Measurements from ENCODE around the gene DNAH14. TPM values are rescaled to one million over a fixed set of nuclear protein-coding genes. Genes with fewer than 3 reads are reported as not detected.

The DNAH14 gene
- total and polyA plus RNA-seq, 7 donors: 0.07 to 1.8 (median 0.82) TPM; not detected in 2

GRCh38 chr1:225389843-225390242 is 460.4 kb downstream of the DNAH14 start:
- DNase-seq: no peak
- ATAC-seq: no peak
- intact Hi-C loops (cut with DNase I): no loop called here

GRCh38 chr1:225396357-225396756 is 466.9 kb downstream of the DNAH14 start:
- H3K36me3 ChIP-seq (ENCODE audit: insufficient read depth in 1 of 2, low read depth in 1 of 2): peaks cover 0 to 26% of the 10 kb centered on the region in 2 donors
- 92 to 95% (median 93%) methylated on average over 2 of the region's 2 CpGs for WGBS, 3 donors

More at GRCh38 chr1:225389843-225390242, 460.4 kb downstream of the DNAH14 start:
- H3K27me3 ChIP-seq (ENCODE audit: insufficient read depth in 3 of 3, low read length in 2 of 3): no peaks in the 10 kb centered on the region
- no peaks in the 10 kb centered on the region for H3K4me1 ChIP-seq
- no peak overlapping the region for H3K27ac ChIP-seq
- WGBS, 3 donors: 81 to 86% (median 82%) methylated on average over 4 of the region's 4 CpGs
- no peaks in the 10 kb centered on the region for H3K9me3 ChIP-seq
- no peak overlapping the region for H3K4me3 ChIP-seq
- no peaks in the 10 kb centered on the region for H3K36me3 ChIP-seq (ENCODE audit: insufficient read depth in 1 of 2, low read depth in 1 of 2)
- TF ChIP-seq CTCF (IDR thresholded peaks at IDR 0.05): no peak

GRCh38 chr1:225400968-225401367 is 471.5 kb downstream of the DNAH14 start:
- DNase-seq (no peak), ATAC-seq (no peak)
- peaks cover 0 to 71% of the 10 kb centered on the region in 2 donors for H3K36me3 ChIP-seq (ENCODE audit: insufficient read depth in 1 of 2, low read depth in 1 of 2)
- no peaks in the 10 kb centered on the region for H3K9me3 ChIP-seq
- 90 to 93% (median 91%) methylated on average over 5 of the region's 5 CpGs for WGBS, 3 donors
- H3K27ac ChIP-seq: no peak overlapping the region
- TF ChIP-seq CTCF (IDR thresholded peaks at IDR 0.05): no peak
- no peak overlapping the region for H3K4me3 ChIP-seq
- no peaks in the 10 kb centered on the region for H3K27me3 ChIP-seq (ENCODE audit: insufficient read depth in 3 of 3, low read length in 2 of 3)
- no peaks in the 10 kb centered on the region for H3K4me1 ChIP-seq
- intact Hi-C loops (cut with DNase I): no loop called here

More at GRCh38 chr1:225396357-225396756, 466.9 kb downstream of the DNAH14 start:
- no peak overlapping the region for H3K4me3 ChIP-seq
- ATAC-seq (no peak), DNase-seq (no peak)
- H3K27me3 ChIP-seq (ENCODE audit: insufficient read depth in 3 of 3, low read length in 2 of 3): no peaks in the 10 kb centered on the region
- no peak for TF ChIP-seq CTCF (IDR thresholded peaks at IDR 0.05)
- H3K9me3 ChIP-seq: no peaks in the 10 kb centered on the region
- H3K4me1 ChIP-seq: no peaks in the 10 kb centered on the region
- intact Hi-C loops (cut with DNase I): no loop called here
- no peak overlapping the region for H3K27ac ChIP-seq

GRCh38 chr1:225406976-225407725 is 477.7 kb downstream of the DNAH14 start:
- DNase-seq (no peak), ATAC-seq (no peak)
- Histone ChIP-seq H3K4me1 (no peaks in the 10 kb centered on the region), H3K4me3 (no peak overlapping the region), H3K9me3 (no peaks in the 10 kb centered on the region), H3K27me3 (ENCODE audit: insufficient read depth in 3 of 3, low read length in 2 of 3) (no peaks in the 10 kb centered on the region), H3K27ac (no peak overlapping the region), H3K36me3 (ENCODE audit: insufficient read depth in 1 of 2, low read depth in 1 of 2) (peaks cover 3 to 93% of the 10 kb centered on the region in 2 donors)
- no peak for TF ChIP-seq CTCF (IDR thresholded peaks at IDR 0.05)
- 95 to 98% (median 96%) methylated on average over 8 of the region's 8 CpGs for WGBS, 3 donors
- intact Hi-C loops (cut with DNase I): no loop called here

Measured in psoas muscle (tissue), 8 donors.